Stimulated activated CD8-positive, alpha-beta memory T cell treated with anti-CD3 and anti-CD28 coated beads, Interleukin-4, amount 100 ng/mL, for 24 hours (primary cell): ENCODE data around the gene WDR89.
"Not testable (repeated sequence)": the region's sequence is repeated elsewhere in the genome, so short reads cannot be mapped to it uniquely, and the experiment has no call there.

Source experiments
- DNase-seq: peaks from one replicate; pipeline ENCODE4 v3.0.0-alpha.2; 2020; ENCODE audit warnings: low read depth

WDR89 gene

GRCh38 chr14:63654346-63654745, 12.7 kb upstream of the WDR89 start:
- no peak for DNase-seq

- no peak for DNase-seq
These were observed 10.7 kb upstream of the WDR89 start for GRCh38 chr14:63652406-63652805.

- DNase-seq: no peak
These were observed 8.7 kb upstream of the WDR89 start for GRCh38 chr14:63650256-63650952.

GRCh38 chr14:63647696-63648410, 6.2 kb upstream of the WDR89 start:
- no peak for DNase-seq

- DNase-seq: no peak
These were observed 3.1 kb upstream of the WDR89 start for GRCh38 chr14:63644741-63645140.

GRCh38 chr14:63642656-63643382, 1.1 kb upstream of the WDR89 start:
- no peak for DNase-seq

- peak; percentile 53 for DNase-seq
These were observed 549 bp upstream of the WDR89 start for GRCh38 chr14:63642229-63642611.

- DNase-seq: no peak
These were observed 3.2 kb downstream of the WDR89 start for GRCh38 chr14:63638493-63638892.

- DNase-seq: not testable (repeated sequence)
These were observed 5.5 kb downstream of the WDR89 start for GRCh38 chr14:63636094-63636635.

- DNase-seq: no peak
These were observed 7.9 kb downstream of the WDR89 start for GRCh38 chr14:63633801-63634200.

GRCh38 chr14:63632932-63633514, 8.6 kb downstream of the WDR89 start:
- DNase-seq: no peak

GRCh38 chr14:63624701-63625100, 17.0 kb downstream of the WDR89 start:
- no peak for DNase-seq

GRCh38 chr14:63624203-63624602, 17.5 kb downstream of the WDR89 start:
- DNase-seq: no peak

- DNase-seq: not testable (repeated sequence)
These were observed 19.7 kb downstream of the WDR89 start for GRCh38 chr14:63621975-63622374.

GRCh38 chr14:63616015-63616414, 25.7 kb downstream of the WDR89 start:
- no peak for DNase-seq

GRCh38 chr14:63614679-63615363, 26.9 kb downstream of the WDR89 start:
- DNase-seq: no peak

- no peak for DNase-seq
These were observed 30.6 kb downstream of the WDR89 start for GRCh38 chr14:63611078-63611477.

GRCh38 chr14:63605041-63605532, 36.6 kb downstream of the WDR89 start:
- no peak for DNase-seq

GRCh38 chr14:63604626-63605025, 37.0 kb downstream of the WDR89 start:
- DNase-seq: no peak

- DNase-seq: no peak
These were observed 37.9 kb downstream of the WDR89 start for GRCh38 chr14:63603749-63604277.

- DNase-seq: no peak
These were observed 42.9 kb downstream of the WDR89 start for GRCh38 chr14:63598807-63599206.
